MCF 10A (cell line): Measurements from ENCODE around the gene SLC6A17. TPM values are rescaled to one million over a fixed set of nuclear protein-coding genes. Genes with fewer than 3 reads are reported as not detected.

Experiments
- BruUV-seq: library from RNA; stranded (reverse); fragments of 400-500 nt; replicated peaks from 2 replicates; lab custom pipeline; 2021; lab: Mats Ljungman, UMichigan
- CTCF ChIA-PET: fragments of 300-600 bp; sonication (Branson Sonifier 250); formaldehyde crosslinking; extraction: SDS; loops from one replicate; lab custom pipeline; 2021; ENCODE audit warnings: antibody characterized with exemption, inconsistent platforms; lab: Yijun Ruan, JAX
- POLR2A ChIA-PET: fragments of 300-600, 350-650 bp; sonication (Branson Sonifier 250); formaldehyde crosslinking; extraction: SDS; loops from one replicate; lab custom pipeline; 2020; ENCODE audit warnings: antibody characterized with exemption, inconsistent platforms; lab: Yijun Ruan, JAX
- DNase-seq: peaks from one replicate; pipeline ENCODE4 v3.0.0-alpha.2; 2018; ENCODE audit not compliant: unreplicated experiment
- H3K27ac Mint-ChIP-seq: one replicate; pipeline ENCODE4 v1.8.0; 2022; ENCODE audit warnings: mild to moderate bottlenecking, low read depth, mixed read lengths; ENCODE audit not compliant: unreplicated experiment
- H3K27me3 Mint-ChIP-seq: one replicate; pipeline ENCODE4 v1.8.0; 2022; ENCODE audit warnings: mixed read lengths; ENCODE audit not compliant: insufficient read depth, unreplicated experiment
- H3K36me3 Mint-ChIP-seq: one replicate; pipeline ENCODE4 v1.8.0; 2022; ENCODE audit warnings: mild to moderate bottlenecking, moderate library complexity, mixed read lengths; ENCODE audit not compliant: insufficient read depth, unreplicated experiment
- H3K4me1 Mint-ChIP-seq: one replicate; pipeline ENCODE4 v1.8.0; 2022; ENCODE audit warnings: mixed read lengths; ENCODE audit not compliant: insufficient read depth, unreplicated experiment
- H3K4me3 Mint-ChIP-seq: one replicate; pipeline ENCODE4 v1.8.0; 2022; ENCODE audit warnings: mild to moderate bottlenecking, moderate library complexity, mixed read lengths; ENCODE audit not compliant: unreplicated experiment
- H3K9me3 Mint-ChIP-seq: one replicate; pipeline ENCODE4 v1.8.0; 2022; ENCODE audit warnings: mixed read lengths; ENCODE audit not compliant: unreplicated experiment
- CTCF ChIP-seq: fragments of 200-600 bp; IDR thresholded peaks from one replicate; pipeline ENCODE4 v1.8.0; 2022; ENCODE audit warnings: antibody characterized with exemption, mild to moderate bottlenecking; ENCODE audit not compliant: unreplicated experiment
- intact Hi-C: fragments of 100-400 bp; cut with micrococcal nuclease; formaldehyde crosslinking; loops from 2 replicates; pipeline ENCODE4 v1.14.1; 2022
- total RNA-seq: library from RNA; stranded (reverse); gene quantifications from 2 replicates; pipeline ENCODE4 v1.2.3, GENCODE V29; 2022

SLC6A17 gene
- total RNA-seq, 1 experiment from 2014 or later: not detected

- Mint-ChIP-seq H3K9me3 (no peaks in the 10 kb centered on the region), H3K4me3 (no peak overlapping the region), H3K36me3 (peaks cover 4% of the 10 kb centered on the region), H3K27me3 (no peaks in the 10 kb centered on the region), H3K4me1 (no peaks in the 10 kb centered on the region), H3K27ac (no peak overlapping the region)
- DNase-seq: no peak
- intact Hi-C loops: no loop called here
- POLR2A ChIA-PET: no interaction called here
- BruUV-seq: no TSS peak
- no peak for TF ChIP-seq CTCF
- CTCF ChIA-PET: interaction anchor here (0.6 to 1.5 kb wide), 3 partner anchors 7 to 210 kb away, joined by 3 to 4 read pairs (median 3); no protein-coding TSS in a partner anchor
Measured at GRCh38 chr1:110250008-110250407, 99.7 kb downstream of the SLC6A17 start.

- H3K36me3 Mint-ChIP-seq: peaks cover 4% of the 10 kb centered on the region
- H3K4me1 Mint-ChIP-seq: no peaks in the 10 kb centered on the region
- no peak overlapping the region for H3K27ac Mint-ChIP-seq
- no peak for DNase-seq
- H3K9me3 Mint-ChIP-seq: no peaks in the 10 kb centered on the region
- no peak overlapping the region for H3K4me3 Mint-ChIP-seq
- ChIA-PET POLR2A (no interaction called here), CTCF (interaction anchor here (0.7 to 1.5 kb wide), 2 partner anchors 53 to 209 kb away, joined by 3 read pairs; no protein-coding TSS in a partner anchor)
- TF ChIP-seq CTCF: no peak
- no TSS peak for BruUV-seq
- intact Hi-C loops: no loop called here
- H3K27me3 Mint-ChIP-seq: no peaks in the 10 kb centered on the region
Measured at GRCh38 chr1:110250749-110251148, 100.5 kb downstream of the SLC6A17 start.

Other genes with a start within 250 kb of the SLC6A17 start
- gene CSF1, start 239.6 kb upstream of the SLC6A17 start, total RNA-seq: 6.3 and 11.7 TPM in 2 replicates
- gene AHCYL1, start 165.7 kb upstream of the SLC6A17 start, total RNA-seq: 104 and 106 TPM in 2 replicates
- 35.6 and 40.6 TPM in 2 replicates for gene STRIP1, start 115.9 kb upstream of the SLC6A17 start, total RNA-seq
- gene ALX3, start 79.8 kb upstream of the SLC6A17 start, total RNA-seq: not detected in 2 replicates
- not detected in 2 replicates for gene UBL4B, start 38.1 kb upstream of the SLC6A17 start, total RNA-seq
- 1.1 and 1.3 TPM in 2 replicates for gene KCNC4, start 59.8 kb downstream of the SLC6A17 start, total RNA-seq
- 31.4 and 35.9 TPM in 2 replicates for gene RBM15, start 188.9 kb downstream of the SLC6A17 start, total RNA-seq
- 9.8 and 11.0 TPM in 2 replicates for gene SLC16A4, start 240.5 kb downstream of the SLC6A17 start, total RNA-seq